Activated CD4-positive, alpha-beta memory T cell treated with anti-CD3 and anti-CD28 coated beads for 36 hours (primary cell): ENCODE results near the gene RPTOR. TPM values are rescaled to one million over a fixed set of nuclear protein-coding genes. Genes with fewer than 3 reads are reported as not detected.

ENCODE experiments used
- CTCF ChIA-PET: fragments of 350-600 bp; sonication (Branson Sonifier 250); formaldehyde crosslinking; loops from one replicate; lab custom pipeline; 2021; ENCODE audit warnings: antibody characterized with exemption, inconsistent platforms; lab: Charles Lee
- POLR2A ChIA-PET: fragments of 350-600 bp; sonication (Branson Sonifier 250); formaldehyde crosslinking; loops from one replicate; lab custom pipeline; 2021; ENCODE audit warnings: antibody characterized with exemption; lab: Charles Lee
- DNase-seq: peaks from one replicate; pipeline ENCODE4 v3.0.0-alpha.2; 2020
- H3K27ac Mint-ChIP-seq: one replicate; pipeline ENCODE4 v1.8.0; 2021; ENCODE audit warnings: mixed read lengths
- H3K27me3 Mint-ChIP-seq: one replicate; pipeline ENCODE4 v1.8.0; 2021; ENCODE audit warnings: mixed read lengths
- H3K36me3 Mint-ChIP-seq: one replicate; pipeline ENCODE4 v1.8.0; 2021; ENCODE audit warnings: mixed read lengths
- H3K4me1 Mint-ChIP-seq: one replicate; pipeline ENCODE4 v1.8.0; 2021; ENCODE audit warnings: low read depth, mixed read lengths
- H3K4me3 Mint-ChIP-seq: one replicate; pipeline ENCODE4 v1.8.0; 2021; ENCODE audit warnings: mild to moderate bottlenecking, mixed read lengths
- H3K9me3 Mint-ChIP-seq: one replicate; pipeline ENCODE4 v1.8.0; 2021; ENCODE audit warnings: mixed read lengths
- intact Hi-C: fragments of 100-400 bp; cut with micrococcal nuclease; formaldehyde crosslinking; loops from one replicate; pipeline ENCODE4 v1.15.1; 2023
- total RNA-seq, 2 experiments: library from RNA; stranded (reverse); gene quantifications; one replicate each; pipeline ENCODE4 v1.2.3, GENCODE V29; 2021

The RPTOR gene
- total RNA-seq, 2 experiments from 2014 or later: 41.5 to 47.9 TPM

GRCh38 chr17:80666867-80667266 is 122.2 kb downstream of the RPTOR start:
- no peak overlapping the region for H3K4me3 Mint-ChIP-seq
- peaks cover 5% of the 10 kb centered on the region for H3K36me3 Mint-ChIP-seq
- peaks cover 62% of the 10 kb centered on the region for H3K4me1 Mint-ChIP-seq
- no peaks in the 10 kb centered on the region for H3K9me3 Mint-ChIP-seq
- ChIA-PET POLR2A (no interaction called here), CTCF (no interaction called here)
- no peak overlapping the region for H3K27ac Mint-ChIP-seq
- intact Hi-C loops: loop anchor here (5.0 kb wide), 1 partner anchor 60 kb away; no protein-coding TSS in a partner anchor
- no peak for DNase-seq
- no peaks in the 10 kb centered on the region for H3K27me3 Mint-ChIP-seq

- POLR2A ChIA-PET: no interaction called here
- Mint-ChIP-seq H3K4me3 (no peak overlapping the region), H3K4me1 (peaks cover 60% of the 10 kb centered on the region), H3K36me3 (peaks cover 5% of the 10 kb centered on the region), H3K27me3 (no peaks in the 10 kb centered on the region), H3K27ac (no peak overlapping the region), H3K9me3 (no peaks in the 10 kb centered on the region)
- DNase-seq: peak; percentile 30
- CTCF ChIA-PET: no interaction called here
- intact Hi-C loops: loop anchor here (5.0 kb wide), 1 partner anchor 60 kb away; no protein-coding TSS in a partner anchor
These were observed 123.0 kb downstream of the RPTOR start for GRCh38 chr17:80667462-80668277.

GRCh38 chr17:80668375-80669148 is 123.9 kb downstream of the RPTOR start:
- no peaks in the 10 kb centered on the region for H3K9me3 Mint-ChIP-seq
- intact Hi-C loops: loop anchor here (5.0 kb wide), 1 partner anchor 61 kb away; no protein-coding TSS in a partner anchor
- POLR2A ChIA-PET: no interaction called here
- DNase-seq: no peak
- H3K4me1 Mint-ChIP-seq: peaks cover 62% of the 10 kb centered on the region
- no peak overlapping the region for H3K27ac Mint-ChIP-seq
- no peak overlapping the region for H3K4me3 Mint-ChIP-seq
- H3K27me3 Mint-ChIP-seq: no peaks in the 10 kb centered on the region
- peaks cover 5% of the 10 kb centered on the region for H3K36me3 Mint-ChIP-seq
- CTCF ChIA-PET: no interaction called here

GRCh38 chr17:80671039-80671824 is 126.6 kb downstream of the RPTOR start:
- Mint-ChIP-seq H3K36me3 (peaks cover 4% of the 10 kb centered on the region), H3K4me1 (peaks cover 52% of the 10 kb centered on the region), H3K27ac (no peak overlapping the region), H3K4me3 (no peak overlapping the region), H3K27me3 (no peaks in the 10 kb centered on the region), H3K9me3 (no peaks in the 10 kb centered on the region)
- intact Hi-C loops: loop anchor here (10.0 kb wide), 1 partner anchor 184 kb away; no protein-coding TSS in a partner anchor
- ChIA-PET CTCF (interaction anchor here (1.0 kb wide), 1 partner anchor 95 kb away, joined by 3 read pairs; no protein-coding TSS in a partner anchor), POLR2A (no interaction called here)
- DNase-seq: no peak

DNA sequence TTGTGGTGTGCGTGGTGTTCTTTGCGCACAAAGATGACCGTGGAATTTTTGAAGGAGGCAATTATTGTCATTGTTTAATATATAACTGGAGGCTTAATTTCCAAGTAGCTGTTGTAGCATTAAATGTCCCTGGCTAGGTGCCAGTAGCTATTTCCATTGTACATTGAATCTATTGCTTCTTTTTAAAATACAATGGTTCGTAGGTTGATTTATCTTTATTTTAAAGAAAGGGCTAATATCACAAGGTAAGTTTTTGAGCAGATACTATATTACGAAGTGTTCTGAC is 127.1 kb downstream of the RPTOR start:
- Mint-ChIP-seq H3K36me3 (peaks cover 2% of the 10 kb centered on the region), H3K27ac (no peak overlapping the region), H3K9me3 (no peaks in the 10 kb centered on the region), H3K4me3 (no peak overlapping the region), H3K4me1 (peaks cover 51% of the 10 kb centered on the region), H3K27me3 (no peaks in the 10 kb centered on the region)
- no peak for DNase-seq
- intact Hi-C loops: loop anchor here (10.0 kb wide), 1 partner anchor 183 kb away; no protein-coding TSS in a partner anchor
- ChIA-PET POLR2A (no interaction called here), CTCF (interaction anchor here (0.8 to 1.0 kb wide), 2 partner anchors 96 to 245 kb away, joined by 3 read pairs; no protein-coding TSS in a partner anchor)

DNA sequence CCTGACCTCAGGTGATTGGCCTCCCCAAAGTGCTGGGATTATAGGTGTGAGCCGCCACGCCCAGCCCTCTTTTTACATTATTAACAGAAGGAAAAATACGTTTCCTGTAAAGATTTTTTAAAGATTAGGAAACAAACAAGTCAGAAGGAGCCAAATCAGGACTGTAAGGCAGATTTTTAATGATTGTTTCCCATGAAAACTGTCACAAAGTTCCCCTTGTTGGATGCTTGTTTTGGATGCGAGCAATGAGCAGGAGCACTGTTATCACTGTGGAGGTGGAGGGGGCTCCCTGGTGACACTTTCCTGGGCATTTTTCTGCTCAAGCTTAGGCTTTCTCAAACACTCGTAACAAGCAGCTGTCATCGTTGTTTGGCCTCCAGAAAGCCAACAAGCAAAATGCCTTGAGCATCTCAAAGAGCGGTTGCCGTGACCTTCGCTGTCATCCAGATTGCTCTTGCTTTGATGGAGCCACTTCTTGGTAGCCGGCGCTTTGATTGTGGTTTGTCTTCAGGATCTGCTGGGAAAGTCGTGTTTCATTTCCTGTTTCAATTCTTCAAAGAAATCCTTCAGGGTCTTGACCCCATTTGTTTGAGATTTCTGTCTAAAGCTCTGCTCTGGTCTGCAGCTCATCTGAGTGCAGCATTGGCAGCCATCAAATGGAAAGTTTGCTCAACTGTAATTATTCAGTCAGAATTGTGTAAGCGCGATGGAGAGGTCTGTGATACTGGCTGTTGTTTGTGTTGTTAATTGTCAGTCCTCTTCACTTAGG is 128.7 kb downstream of the RPTOR start:
- intact Hi-C loops: loop anchor here (10.0 kb wide), 1 partner anchor 181 kb away; no protein-coding TSS in a partner anchor
- ChIA-PET POLR2A (no interaction called here), CTCF (no interaction called here)
- Mint-ChIP-seq H3K36me3 (peaks cover 2% of the 10 kb centered on the region), H3K9me3 (no peaks in the 10 kb centered on the region), H3K27me3 (no peaks in the 10 kb centered on the region), H3K4me1 (peaks cover 50% of the 10 kb centered on the region), H3K27ac (peak overlapping the region; percentile 2), H3K4me3 (no peak overlapping the region)
- peak; percentile 41 for DNase-seq

- intact Hi-C loops: loop anchor here (10.0 kb wide), 1 partner anchor 179 kb away; no protein-coding TSS in a partner anchor
- ChIA-PET POLR2A (no interaction called here), CTCF (no interaction called here)
- H3K27ac Mint-ChIP-seq: no peak overlapping the region
- H3K27me3 Mint-ChIP-seq: no peaks in the 10 kb centered on the region
- DNase-seq: no peak
- H3K9me3 Mint-ChIP-seq: no peaks in the 10 kb centered on the region
- peaks cover 56% of the 10 kb centered on the region for H3K4me1 Mint-ChIP-seq
- no peak overlapping the region for H3K4me3 Mint-ChIP-seq
- H3K36me3 Mint-ChIP-seq: no peaks in the 10 kb centered on the region
These were observed 130.9 kb downstream of the RPTOR start for GRCh38 chr17:80675438-80676095.

GRCh38 chr17:80676096-80676466 is 131.4 kb downstream of the RPTOR start:
- Mint-ChIP-seq H3K4me3 (no peak overlapping the region), H3K27ac (no peak overlapping the region), H3K27me3 (no peaks in the 10 kb centered on the region), H3K36me3 (no peaks in the 10 kb centered on the region), H3K4me1 (peaks cover 56% of the 10 kb centered on the region), H3K9me3 (no peaks in the 10 kb centered on the region)
- no peak for DNase-seq
- ChIA-PET POLR2A (no interaction called here), CTCF (interaction anchor here (1.2 kb wide), 1 partner anchor 223 kb away, joined by 3 read pairs; no protein-coding TSS in a partner anchor)
- intact Hi-C loops: loop anchor here (10.0 kb wide), 1 partner anchor 179 kb away; no protein-coding TSS in a partner anchor

DNA sequence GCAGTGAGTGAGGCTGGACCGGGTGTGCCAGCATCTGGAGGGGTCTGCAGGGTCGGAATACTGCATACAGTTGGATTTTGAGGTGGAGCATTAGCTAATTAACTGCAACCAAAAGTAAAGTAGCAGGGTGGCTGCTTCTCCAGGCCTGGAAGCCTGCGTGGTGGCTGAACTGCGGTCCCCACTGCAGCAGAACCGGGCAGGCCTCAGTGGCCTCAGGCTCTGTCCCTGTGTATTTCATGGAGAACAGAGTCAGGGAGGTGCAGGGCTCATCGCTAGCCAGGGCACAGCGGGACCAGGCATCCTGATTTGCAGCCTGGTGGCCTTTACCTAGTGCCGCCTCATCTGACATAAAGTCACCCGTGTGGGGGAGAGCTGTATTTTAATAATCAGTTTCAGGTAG is 131.9 kb downstream of the RPTOR start:
- Mint-ChIP-seq H3K27me3 (no peaks in the 10 kb centered on the region), H3K27ac (no peak overlapping the region), H3K9me3 (no peaks in the 10 kb centered on the region), H3K4me3 (no peak overlapping the region), H3K4me1 (peaks cover 56% of the 10 kb centered on the region), H3K36me3 (no peaks in the 10 kb centered on the region)
- DNase-seq: no peak
- CTCF ChIA-PET: interaction anchor here (1.2 kb wide), 1 partner anchor 223 kb away, joined by 3 read pairs; no protein-coding TSS in a partner anchor
- intact Hi-C loops: loop anchor here (10.0 kb wide), 1 partner anchor 178 kb away; no protein-coding TSS in a partner anchor
- POLR2A ChIA-PET: no interaction called here

DNA sequence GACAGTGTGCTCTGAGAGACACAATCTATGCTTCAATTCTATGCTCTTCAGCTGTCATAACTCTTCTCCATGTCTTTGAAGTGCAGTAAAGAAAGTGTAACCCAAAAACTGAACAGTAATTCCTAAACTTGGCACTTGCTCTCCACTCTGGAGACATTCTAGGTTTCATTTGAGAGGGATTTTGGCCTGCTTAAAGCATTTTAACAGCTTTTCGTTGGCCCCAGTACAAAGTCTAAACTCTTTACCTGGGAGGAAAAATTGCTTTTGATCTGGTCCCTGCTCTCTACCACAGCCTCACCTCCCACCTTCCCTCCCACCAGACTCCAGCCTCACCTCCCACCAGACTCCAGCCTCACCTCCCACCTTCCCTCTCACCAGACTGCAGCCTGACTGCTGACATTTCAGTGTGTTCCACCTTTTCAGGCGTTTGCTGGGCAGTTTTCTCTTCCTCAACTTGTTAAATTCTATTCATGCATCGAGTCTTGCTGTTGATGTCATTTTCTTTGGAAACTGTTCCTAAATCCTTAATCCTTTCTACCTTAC is 132.6 kb downstream of the RPTOR start:
- H3K27ac Mint-ChIP-seq: peak overlapping the region; percentile 33
- intact Hi-C loops: loop anchor here (10.0 kb wide), 1 partner anchor 178 kb away; no protein-coding TSS in a partner anchor
- ChIA-PET POLR2A (no interaction called here), CTCF (interaction anchor here (1.2 kb wide), 1 partner anchor 222 kb away, joined by 3 read pairs; no protein-coding TSS in a partner anchor)
- no peaks in the 10 kb centered on the region for H3K27me3 Mint-ChIP-seq
- H3K4me3 Mint-ChIP-seq: no peak overlapping the region
- H3K4me1 Mint-ChIP-seq: peaks cover 56% of the 10 kb centered on the region
- H3K9me3 Mint-ChIP-seq: no peaks in the 10 kb centered on the region
- H3K36me3 Mint-ChIP-seq: no peaks in the 10 kb centered on the region
- no peak for DNase-seq
